DOHH2 (cell line): Measurements from ENCODE around the gene CORO1C.

Source experiments
- H3F3A ChIP-seq: fragments of 200-600 bp; sonication (generic), shearing (Covaris generic); 2 replicates; pipeline ENCODE4 v1.6.0; 2016; ENCODE audit warnings: antibody characterized with exemption, mild to moderate bottlenecking; ENCODE audit not compliant: control insufficient read depth, insufficient read depth
- H3K27ac ChIP-seq: fragments of 200-600 bp; sonication (generic); 2 replicates; pipeline ENCODE4 v1.5.1; 2014; ENCODE audit warnings: low read depth, mild to moderate bottlenecking, low read length, moderate library complexity
- H3K27me3 ChIP-seq: fragments of 200-600 bp; sonication (generic); 2 replicates; pipeline ENCODE4 v1.6.1; 2014; ENCODE audit warnings: mild to moderate bottlenecking, low read length, mixed read lengths; ENCODE audit not compliant: control insufficient read depth
- H3K36me3 ChIP-seq: fragments of 200-600 bp; sonication (generic); 2 replicates; pipeline ENCODE4 v1.6.1; 2014; ENCODE audit warnings: mild to moderate bottlenecking, low read length, moderate library complexity, mixed read lengths; ENCODE audit not compliant: control insufficient read depth
- H3K4me1 ChIP-seq: fragments of 200-600 bp; sonication (generic); 2 replicates; pipeline ENCODE4 v1.6.1; 2014; ENCODE audit warnings: mild to moderate bottlenecking, low read length, mixed read lengths; ENCODE audit not compliant: control insufficient read depth
- H3K4me2 ChIP-seq: fragments of 200-600 bp; sonication (generic); 2 replicates; pipeline ENCODE4 v1.6.0; 2014; ENCODE audit warnings: mild to moderate bottlenecking, low read length, moderate library complexity
- H3K4me3 ChIP-seq: fragments of 200-600 bp; sonication (generic); 2 replicates; pipeline ENCODE4 v1.5.1; 2014; ENCODE audit warnings: mild to moderate bottlenecking, low read length, mixed read lengths
- H3K79me2 ChIP-seq: fragments of 200-600 bp; sonication (generic); 2 replicates; pipeline ENCODE4 v1.6.1; 2014; ENCODE audit warnings: mild to moderate bottlenecking, low read length, mixed read lengths; ENCODE audit not compliant: control insufficient read depth
- H3K9me2 ChIP-seq: fragments of 200-600 bp; sonication (generic); replicated peaks from 2 replicates; pipeline ENCODE4 v1.6.1; 2014; ENCODE audit warnings: mild to moderate bottlenecking, low read length, mixed read lengths; ENCODE audit not compliant: control insufficient read depth
- H3K9me3 ChIP-seq: fragments of 200-600 bp; sonication (generic); 2 replicates; pipeline ENCODE4 v1.6.1; 2014; ENCODE audit warnings: antibody characterized with exemption, low read length, mixed read lengths; ENCODE audit not compliant: control insufficient read depth, insufficient read depth
- H4K20me1 ChIP-seq: fragments of 200-600 bp; sonication (generic); 2 replicates; pipeline ENCODE4 v1.6.0; 2014; ENCODE audit warnings: low read depth, mild to moderate bottlenecking, antibody characterized with exemption, low read length, moderate library complexity; ENCODE audit not compliant: control insufficient read depth, insufficient read depth
- CTCF ChIP-seq: fragments of 200-600 bp; sonication (generic); IDR thresholded peaks from one replicate; pipeline ENCODE4 v1.5.1; 2014; ENCODE audit warnings: antibody characterized with exemption, mild to moderate bottlenecking, low read depth, low read length; ENCODE audit not compliant: poor library complexity, severe bottlenecking
- EZH2phosphoT487 ChIP-seq: fragments of 200-600 bp; sonication (generic); IDR thresholded peaks from 2 replicates; pipeline ENCODE4 v1.6.1; 2017; ENCODE audit warnings: borderline replicate concordance, mild to moderate bottlenecking, antibody characterized with exemption, low read length, moderate library complexity, mixed read lengths

The CORO1C gene

GRCh38 chr12:108728820-108729611 lies 2.3 kb downstream of the CORO1C start:
- no peaks in the 10 kb centered on the region for H3K9me3 ChIP-seq
- H3K27me3 ChIP-seq, result peaks cover 14% of the 10 kb centered on the region
- H3F3A ChIP-seq, result peaks cover 5% of the 10 kb centered on the region; the same call in 1 of the 2 replicates
- H3K36me3 ChIP-seq, result no peaks in the 10 kb centered on the region
- no peak overlapping the region for H3K4me3 ChIP-seq
- no peaks in the 10 kb centered on the region for H4K20me1 ChIP-seq
- peaks cover 47% of the 10 kb centered on the region for H3K4me1 ChIP-seq
- H3K79me2 ChIP-seq, result peaks cover 4% of the 10 kb centered on the region
- no peaks in the 10 kb centered on the region for H3K9me2 ChIP-seq
- TF ChIP-seq EZH2phosphoT487, result no peak
- H3K27ac ChIP-seq, result no peak overlapping the region
- peak overlapping the region; percentile 74 for H3K4me2 ChIP-seq

GRCh38 chr12:108727868-108728735 lies 3.2 kb downstream of the CORO1C start:
- H4K20me1 ChIP-seq, result no peaks in the 10 kb centered on the region
- peaks cover 14% of the 10 kb centered on the region for H3K27me3 ChIP-seq
- H3K9me2 ChIP-seq, result no peaks in the 10 kb centered on the region
- H3K27ac ChIP-seq, result no peak overlapping the region
- H3K36me3 ChIP-seq, result no peaks in the 10 kb centered on the region
- H3K4me2 ChIP-seq, result peak overlapping the region; percentile 18; the same call in 1 of the 2 replicates
- peaks cover 45% of the 10 kb centered on the region for H3K4me1 ChIP-seq
- TF ChIP-seq CTCF (no peak), EZH2phosphoT487 (no peak)
- no peaks in the 10 kb centered on the region for H3K9me3 ChIP-seq
- H3K4me3 ChIP-seq, result no peak overlapping the region
- peaks cover 5% of the 10 kb centered on the region; the same call in 1 of the 2 replicates for H3F3A ChIP-seq
- H3K79me2 ChIP-seq, result peaks cover 5% of the 10 kb centered on the region

- Histone ChIP-seq H3K9me2 (no peaks in the 10 kb centered on the region), H3K9me3 (no peaks in the 10 kb centered on the region), H3K4me2 (no peak overlapping the region), H3K36me3 (no peaks in the 10 kb centered on the region), H3K27ac (no peak overlapping the region), H3K4me3 (no peak overlapping the region), H3K4me1 (peaks cover 40% of the 10 kb centered on the region), H3K79me2 (peaks cover 5% of the 10 kb centered on the region), H3F3A (peaks cover 5% of the 10 kb centered on the region; the same call in 1 of the 2 replicates), H3K27me3 (peaks cover 14% of the 10 kb centered on the region), H4K20me1 (no peaks in the 10 kb centered on the region)
- TF ChIP-seq CTCF, result no peak
- TF ChIP-seq EZH2phosphoT487, result no peak
Measured at GRCh38 chr12:108727161-108727560, 4.2 kb downstream of the CORO1C start.
